ENCODE data around the gene ZNF76.

Gene ZNF76

DNA sequence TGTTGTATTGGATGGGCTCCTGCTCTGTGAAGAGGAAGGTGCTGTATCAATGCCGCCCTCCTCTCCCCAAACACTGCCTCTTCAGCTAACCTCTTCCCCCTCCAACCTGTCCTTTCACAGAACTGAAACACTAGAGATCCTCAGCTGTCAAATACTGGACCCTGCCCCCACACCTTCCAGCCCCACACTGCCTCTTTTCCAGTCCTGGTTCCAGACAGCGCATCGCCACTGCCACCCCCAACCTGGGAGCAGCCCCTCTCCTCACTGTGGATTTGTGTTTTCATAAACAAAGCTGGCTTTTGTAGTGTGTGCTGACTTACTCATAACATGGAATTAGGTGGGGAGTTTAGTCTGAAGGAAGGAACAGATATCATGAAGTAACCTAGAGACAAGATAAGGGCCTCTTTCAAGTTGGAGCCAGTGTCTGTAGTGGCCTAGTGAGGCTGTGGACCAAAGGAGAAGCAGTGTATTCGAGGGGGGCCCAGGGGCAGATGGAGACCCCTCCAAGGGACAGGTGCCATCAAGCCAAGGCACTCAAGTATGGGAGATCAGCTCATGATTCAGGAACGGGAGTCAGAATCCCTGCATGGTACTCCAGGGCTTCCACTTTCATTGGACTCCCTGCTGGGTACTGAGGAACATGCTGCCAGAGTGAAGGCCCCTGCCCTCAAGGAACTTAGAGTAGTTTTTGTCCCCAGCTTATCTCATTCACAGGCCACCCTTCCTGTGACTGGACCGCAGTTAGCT lies 43.7 kb upstream of the ZNF76 start:
- Histone ChIP-seq H3K4ac (ENCODE audit: low read depth, low read length) (no peak overlapping the region), H2BK5ac (ENCODE audit: low read length) (no peak overlapping the region), H3K56ac (ENCODE audit: low read length) (no peak overlapping the region), H3K18ac (ENCODE audit: low read length) (no peak overlapping the region), H3K4me1 (ENCODE audit: control insufficient read depth, low read depth, low read length) (peaks cover 11% of the 10 kb centered on the region), H3K27ac (ENCODE audit: low read depth, low read length) (no peak overlapping the region), H3K27me3 (ENCODE audit: insufficient read depth, low read length, poor library complexity) (peaks cover 19% of the 10 kb centered on the region), H3K9ac (ENCODE audit: low read length) (peak overlapping the region; percentile 5), H2BK15ac (replicated peaks; ENCODE audit: low read depth) (no peak overlapping the region), H4K5ac (ENCODE audit: low read length) (no peak overlapping the region), H2BK120ac (ENCODE audit: low read depth, low read length) (no peak overlapping the region), H3K79me1 (ENCODE audit: low read length) (no peaks in the 10 kb centered on the region), H3K4me3 (ENCODE audit: low read length) (no peak overlapping the region), H4K8ac (ENCODE audit: low read depth, low read length) (no peak overlapping the region), H3K79me2 (ENCODE audit: control insufficient read depth, insufficient read depth, low read length) (no peaks in the 10 kb centered on the region), H3K23ac (ENCODE audit: low read length) (no peak overlapping the region), H2AK5ac (ENCODE audit: low read length) (no peak overlapping the region), H3K36me3 (ENCODE audit: control insufficient read depth, insufficient read depth, low read length) (no peaks in the 10 kb centered on the region), H3K4me2 (ENCODE audit: low read length) (no peak overlapping the region)
- peak; percentile 27 for DNase-seq
- WGBS (ENCODE audit: extremely low coverage, insufficient coverage, low lambda C conversion rate) = no CpG with 5 or more reads among the region's 6 CpGs

DNA sequence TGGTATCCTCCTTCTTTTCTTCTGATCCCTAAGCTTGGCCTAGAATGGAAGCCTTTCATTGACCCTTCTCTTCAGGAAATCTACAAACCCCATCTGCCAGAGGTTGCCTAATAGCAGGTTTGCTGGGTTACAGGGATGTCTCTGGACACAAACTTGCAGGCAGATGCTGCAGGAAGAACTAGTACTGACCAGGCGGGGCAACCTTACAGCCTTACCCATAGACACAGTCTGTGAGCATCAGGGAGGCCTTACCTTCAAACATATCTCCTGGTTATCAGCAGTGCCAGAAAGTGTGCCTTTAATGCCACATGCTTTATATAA lies 43.2 kb upstream of the ZNF76 start:
- Histone ChIP-seq H4K8ac (ENCODE audit: low read depth, low read length) (no peak overlapping the region), H4K5ac (ENCODE audit: low read length) (no peak overlapping the region), H3K4me2 (ENCODE audit: low read length) (no peak overlapping the region), H3K56ac (ENCODE audit: low read length) (no peak overlapping the region), H3K23ac (ENCODE audit: low read length) (no peak overlapping the region), H2BK5ac (ENCODE audit: low read length) (no peak overlapping the region), H3K4me3 (ENCODE audit: low read length) (no peak overlapping the region), H3K79me2 (ENCODE audit: control insufficient read depth, insufficient read depth, low read length) (no peaks in the 10 kb centered on the region), H3K4ac (ENCODE audit: low read depth, low read length) (no peak overlapping the region), H3K18ac (ENCODE audit: low read length) (no peak overlapping the region), H3K79me1 (ENCODE audit: low read length) (no peaks in the 10 kb centered on the region), H3K4me1 (ENCODE audit: control insufficient read depth, low read depth, low read length) (peaks cover 11% of the 10 kb centered on the region), H3K9ac (ENCODE audit: low read length) (no peak overlapping the region), H2BK15ac (replicated peaks; ENCODE audit: low read depth) (no peak overlapping the region), H2AK5ac (ENCODE audit: low read length) (no peak overlapping the region), H2BK120ac (ENCODE audit: low read depth, low read length) (no peak overlapping the region), H3K27ac (ENCODE audit: low read depth, low read length) (no peak overlapping the region), H3K27me3 (ENCODE audit: insufficient read depth, low read length, poor library complexity) (peaks cover 15% of the 10 kb centered on the region), H3K36me3 (ENCODE audit: control insufficient read depth, insufficient read depth, low read length) (no peaks in the 10 kb centered on the region)
- WGBS (ENCODE audit: extremely low coverage, insufficient coverage, low lambda C conversion rate) = no CpG with 5 or more reads among the region's 1 CpG
- DNase-seq = no peak

DNA sequence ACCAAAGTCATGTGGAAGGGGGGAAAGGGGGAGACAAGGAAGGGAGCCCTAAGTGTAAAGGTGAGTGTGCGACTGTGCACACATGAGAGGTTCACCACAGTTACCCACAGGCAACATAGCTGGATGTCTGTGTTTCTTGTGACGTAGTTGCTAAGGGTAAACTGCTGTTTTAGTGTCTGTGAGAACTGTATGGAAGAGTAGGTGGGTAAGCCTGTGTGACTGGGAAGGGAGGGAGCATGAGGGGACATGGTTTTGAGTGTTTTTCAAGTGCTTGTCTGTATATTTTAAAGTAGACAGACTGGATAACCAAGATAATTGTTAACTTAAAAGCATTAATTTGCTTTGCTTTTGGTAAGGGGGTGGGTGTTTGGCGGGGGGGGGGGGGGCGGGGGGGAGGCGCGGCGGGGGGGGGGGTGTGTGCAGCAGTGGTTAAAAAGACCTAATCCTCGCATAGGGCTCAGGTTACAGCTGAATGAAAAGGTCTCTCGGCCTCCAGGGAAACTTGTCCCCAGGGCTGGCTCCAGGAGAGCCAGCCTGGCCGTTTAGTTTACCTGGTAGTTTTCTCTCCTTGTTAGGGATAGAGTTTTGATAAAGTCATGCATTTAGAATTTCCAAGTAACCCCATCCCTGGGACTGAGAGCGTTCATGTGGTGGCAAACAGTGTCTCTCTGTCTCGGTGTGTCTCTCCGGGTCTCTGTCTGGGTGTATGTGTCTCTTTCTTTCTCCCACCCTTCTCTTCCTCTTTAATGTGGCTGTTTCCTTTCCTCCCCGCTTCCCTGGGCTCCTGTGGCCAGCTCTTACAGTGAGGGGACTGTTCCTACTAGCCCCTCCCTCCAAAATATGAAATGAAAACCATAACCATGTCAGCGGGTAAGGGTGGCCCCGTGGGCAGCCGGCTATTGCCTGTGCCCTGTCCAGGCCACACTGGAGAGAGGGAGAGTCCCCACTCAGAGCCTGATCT lies 42.4 kb upstream of the ZNF76 start:
- Histone ChIP-seq H3K27ac (ENCODE audit: low read depth, low read length) (no peak overlapping the region), H3K4me3 (ENCODE audit: low read length) (no peak overlapping the region)
- WGBS (ENCODE audit: extremely low coverage, insufficient coverage, low lambda C conversion rate) = no CpG with 5 or more reads among the region's 17 CpGs

DNA sequence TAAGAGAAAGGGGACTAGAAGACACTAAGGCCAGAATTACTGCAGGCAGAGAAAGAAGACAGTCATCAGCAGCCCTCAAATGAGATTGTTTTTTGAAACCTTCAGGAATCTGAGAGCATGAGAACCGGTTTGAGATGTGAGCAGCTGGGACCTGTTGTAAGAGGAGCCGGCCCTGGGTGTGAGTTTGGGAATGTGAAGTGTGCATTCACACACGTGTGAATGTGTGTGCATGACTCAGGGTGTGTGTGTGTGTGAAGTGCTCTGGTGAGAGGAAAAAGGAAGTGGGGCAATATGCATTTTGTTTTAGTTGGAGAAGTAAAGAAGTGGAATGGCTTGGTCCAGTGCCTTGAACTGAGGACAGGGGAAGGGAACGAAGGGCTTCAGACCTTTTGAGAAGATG lies 41.5 kb upstream of the ZNF76 start:
- Histone ChIP-seq H3K36me3 (ENCODE audit: control insufficient read depth, insufficient read depth, low read length) (no peaks in the 10 kb centered on the region), H3K23ac (ENCODE audit: low read length) (no peak overlapping the region), H2BK5ac (ENCODE audit: low read length) (no peak overlapping the region), H3K4ac (ENCODE audit: low read depth, low read length) (no peak overlapping the region), H3K4me1 (ENCODE audit: control insufficient read depth, low read depth, low read length) (peaks cover 11% of the 10 kb centered on the region), H3K4me3 (ENCODE audit: low read length) (no peak overlapping the region), H3K9ac (ENCODE audit: low read length) (no peak overlapping the region), H3K27me3 (ENCODE audit: insufficient read depth, low read length, poor library complexity) (peaks cover 2% of the 10 kb centered on the region), H3K4me2 (ENCODE audit: low read length) (no peak overlapping the region), H3K27ac (ENCODE audit: low read depth, low read length) (no peak overlapping the region), H3K18ac (ENCODE audit: low read length) (no peak overlapping the region), H2BK120ac (ENCODE audit: low read depth, low read length) (no peak overlapping the region), H3K79me2 (ENCODE audit: control insufficient read depth, insufficient read depth, low read length) (no peaks in the 10 kb centered on the region), H4K8ac (ENCODE audit: low read depth, low read length) (no peak overlapping the region), H3K56ac (ENCODE audit: low read length) (no peak overlapping the region), H3K79me1 (ENCODE audit: low read length) (no peaks in the 10 kb centered on the region), H4K5ac (ENCODE audit: low read length) (no peak overlapping the region), H2BK15ac (replicated peaks; ENCODE audit: low read depth) (no peak overlapping the region), H2AK5ac (ENCODE audit: low read length) (no peak overlapping the region)
- WGBS (ENCODE audit: extremely low coverage, insufficient coverage, low lambda C conversion rate) = no CpG with 5 or more reads among the region's 4 CpGs
- DNase-seq = peak; percentile 47

More for the DNA sequence above, 42.4 kb upstream of the ZNF76 start:
- Histone ChIP-seq H3K56ac (ENCODE audit: low read length) (peak overlapping the region; percentile 30), H2BK5ac (ENCODE audit: low read length) (no peak overlapping the region), H2BK15ac (replicated peaks; ENCODE audit: low read depth) (no peak overlapping the region), H3K27me3 (ENCODE audit: insufficient read depth, low read length, poor library complexity) (peaks cover 11% of the 10 kb centered on the region), H3K23ac (ENCODE audit: low read length) (no peak overlapping the region), H3K36me3 (ENCODE audit: control insufficient read depth, insufficient read depth, low read length) (no peaks in the 10 kb centered on the region), H3K79me1 (ENCODE audit: low read length) (no peaks in the 10 kb centered on the region), H3K18ac (ENCODE audit: low read length) (peak overlapping the region; percentile 28), H3K4ac (ENCODE audit: low read depth, low read length) (no peak overlapping the region), H2BK120ac (ENCODE audit: low read depth, low read length) (peak overlapping the region; percentile 31), H3K4me1 (ENCODE audit: control insufficient read depth, low read depth, low read length) (peaks cover 11% of the 10 kb centered on the region), H3K79me2 (ENCODE audit: control insufficient read depth, insufficient read depth, low read length) (no peaks in the 10 kb centered on the region), H2AK5ac (ENCODE audit: low read length) (no peak overlapping the region), H3K9ac (ENCODE audit: low read length) (no peak overlapping the region), H3K4me2 (ENCODE audit: low read length) (no peak overlapping the region), H4K5ac (ENCODE audit: low read length) (no peak overlapping the region), H4K8ac (ENCODE audit: low read depth, low read length) (no peak overlapping the region)
- DNase-seq = peak; percentile 51

DNA sequence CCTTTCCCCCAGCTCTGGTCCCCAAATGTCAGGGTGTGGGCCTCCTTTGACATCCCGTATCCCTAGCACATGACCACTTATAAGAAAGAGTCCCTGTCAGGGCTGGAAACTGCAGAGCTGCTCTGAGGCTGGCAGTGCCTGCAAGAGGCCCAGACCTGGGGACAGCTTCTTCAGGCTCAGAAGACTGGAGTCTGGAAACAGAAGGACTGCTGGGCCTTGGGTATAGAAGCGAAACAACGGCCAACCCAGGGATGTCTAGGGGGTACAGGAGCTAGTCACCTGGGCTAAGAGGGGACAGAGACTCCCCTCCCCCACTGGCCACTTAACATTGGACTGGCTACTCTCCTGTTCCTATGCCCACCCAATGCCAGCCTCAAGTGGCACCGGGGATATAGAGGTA lies 41.1 kb upstream of the ZNF76 start:
- no peak overlapping the region for H4K5ac ChIP-seq (ENCODE audit: low read length)
- peaks cover 11% of the 10 kb centered on the region for H3K4me1 ChIP-seq (ENCODE audit: control insufficient read depth, low read depth, low read length)

More for the DNA sequence above, 41.1 kb upstream of the ZNF76 start:
- no peak overlapping the region for H3K9ac ChIP-seq (ENCODE audit: low read length)
- H4K8ac ChIP-seq (ENCODE audit: low read depth, low read length) = no peak overlapping the region
- no peak overlapping the region for H2BK120ac ChIP-seq (ENCODE audit: low read depth, low read length)
- no peaks in the 10 kb centered on the region for H3K79me2 ChIP-seq (ENCODE audit: control insufficient read depth, insufficient read depth, low read length)
- H3K27ac ChIP-seq (ENCODE audit: low read depth, low read length) = no peak overlapping the region
- H2BK15ac ChIP-seq (replicated peaks; ENCODE audit: low read depth) = no peak overlapping the region
- no CpG with 5 or more reads among the region's 4 CpGs for WGBS (ENCODE audit: extremely low coverage, insufficient coverage, low lambda C conversion rate)
- no peak overlapping the region for H3K18ac ChIP-seq (ENCODE audit: low read length)
- H3K23ac ChIP-seq (ENCODE audit: low read length) = no peak overlapping the region
- no peaks in the 10 kb centered on the region for H3K79me1 ChIP-seq (ENCODE audit: low read length)
- no peak overlapping the region for H3K4me2 ChIP-seq (ENCODE audit: low read length)
- H2BK5ac ChIP-seq (ENCODE audit: low read length) = no peak overlapping the region
- H3K56ac ChIP-seq (ENCODE audit: low read length) = no peak overlapping the region
- no peak overlapping the region for H3K4me3 ChIP-seq (ENCODE audit: low read length)
- no peaks in the 10 kb centered on the region for H3K36me3 ChIP-seq (ENCODE audit: control insufficient read depth, insufficient read depth, low read length)
- no peaks in the 10 kb centered on the region for H3K27me3 ChIP-seq (ENCODE audit: insufficient read depth, low read length, poor library complexity)
- H2AK5ac ChIP-seq (ENCODE audit: low read length) = no peak overlapping the region
- no peak overlapping the region for H3K4ac ChIP-seq (ENCODE audit: low read depth, low read length)
- no peak for DNase-seq
